Ishikawa (cell line): ENCODE measurements around the gene CORO7.

Source experiments
- MAX ChIP-seq: IDR thresholded peaks from 2 replicates; pipeline ENCODE4 v1.6.1; 2012
- TAF1 ChIP-seq: IDR thresholded peaks from 2 replicates; pipeline ENCODE4 v1.6.1; 2012; ENCODE audit warnings: low read depth, mild to moderate bottlenecking

- TF ChIP-seq MAX (no peak), TAF1 (no peak)
Observed at GRCh38 chr16:4362476-4363135, 53.8 kb downstream of the CORO7 start.
